Liver (tissue), 2 donors: ENCODE data around the gene CDC16.

Source experiments
- CTCF ChIP-seq: fragments of 150-350 bp; IDR thresholded peaks from 2 replicates; pipeline ENCODE4 v1.5.1; 2017; ENCODE audit warnings: improper control_type of control experiment, low read depth, low read length; ENCODE audit not compliant: missing input control
- TF ChIP-seq, protein P1 (sequence below): IDR thresholded peaks from 2 replicates; pipeline ENCODE4 v1.6.1; 2016; ENCODE audit warnings: antibody characterized with exemption
- donor health status: healthy.

DNA sequence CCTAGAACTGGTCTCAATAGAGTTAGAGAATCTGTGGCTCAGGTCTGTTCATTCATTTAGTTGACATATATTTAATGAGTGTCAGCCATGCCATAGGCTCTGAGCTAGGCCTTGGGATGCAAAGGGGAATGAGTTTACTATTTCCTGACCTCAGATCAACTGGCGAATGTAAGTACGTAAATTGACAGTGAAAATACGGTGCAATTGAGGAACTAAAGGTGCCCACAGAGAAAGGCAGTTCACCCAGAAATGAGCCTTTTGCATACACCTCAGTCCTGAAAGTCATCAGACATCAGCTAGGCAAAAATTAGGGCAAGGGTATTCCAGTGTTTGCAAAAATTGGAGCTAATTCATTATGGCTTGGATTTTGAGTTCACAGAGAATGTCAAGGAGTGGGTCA lies 26.1 kb downstream of the CDC16 start:
- TF ChIP-seq, protein P1, sequence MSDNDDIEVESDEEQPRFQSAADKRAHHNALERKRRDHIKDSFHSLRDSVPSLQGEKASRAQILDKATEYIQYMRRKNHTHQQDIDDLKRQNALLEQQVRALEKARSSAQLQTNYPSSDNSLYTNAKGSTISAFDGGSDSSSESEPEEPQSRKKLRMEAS, result no peak
- no peak for TF ChIP-seq CTCF
